ENCODE results near the gene CEL.

Gene CEL

GRCh38 chr9:133119103-133119845, 57.5 kb downstream of the CEL start:
- DNase-seq = no peak

- no peak for DNase-seq
Observed at GRCh38 chr9:133119846-133120500, 58.2 kb downstream of the CEL start.

- DNase-seq = no peak
Observed at GRCh38 chr9:133120501-133121197, 58.9 kb downstream of the CEL start.

Data from T-helper 2 cell (primary cell).